ENCODE results near the gene BSCL2. TPM values are rescaled to one million over a fixed set of nuclear protein-coding genes. Genes with fewer than 3 reads are reported as not detected.

Gene BSCL2
- total RNA-seq, 2 donors from 2014 or later, result 44.6 to 248 TPM

DNA sequence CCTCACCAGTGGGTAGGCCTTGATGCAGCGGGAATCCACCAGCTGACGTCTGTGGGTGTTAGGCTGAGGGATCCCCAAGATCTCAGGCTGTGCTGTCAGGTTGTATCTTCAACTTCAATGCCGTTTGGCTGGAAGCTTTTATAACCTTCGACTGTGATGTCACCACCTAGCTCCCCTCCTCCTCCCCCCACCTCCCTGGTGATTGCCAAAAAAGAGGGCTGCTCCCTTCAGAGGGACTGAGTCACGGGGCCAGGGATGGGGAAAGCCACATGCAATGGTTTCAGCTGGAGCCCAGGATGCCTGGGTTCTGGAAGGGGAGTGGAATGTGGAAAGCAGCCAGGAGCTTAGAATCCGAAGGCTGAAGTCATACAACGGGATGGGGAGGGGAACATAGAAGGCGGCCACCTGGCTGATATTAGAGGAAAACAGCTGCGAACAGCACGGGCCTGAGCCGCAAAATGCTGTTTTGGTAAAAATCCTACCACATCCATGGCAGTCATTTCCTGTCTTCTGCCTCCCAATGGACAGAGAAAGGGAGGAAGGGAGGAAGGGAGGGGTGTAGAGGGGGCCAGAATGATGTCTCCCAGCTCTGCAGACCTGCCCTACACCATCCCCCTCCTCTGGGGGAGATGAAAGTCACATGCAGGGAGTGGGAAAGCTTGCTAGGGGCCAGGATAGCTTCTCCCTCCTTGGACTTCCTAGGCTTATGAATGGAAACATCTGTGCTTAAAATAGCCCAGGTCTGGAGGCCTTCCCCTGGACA lies 17.6 kb downstream of the BSCL2 start, which contains the start of gene LRRN4CL:
Gene LRRN4CL, minus strand, starts transcription at position 110 of the 763 bp plus-strand sequence. CDS start 1,022 bp downstream, outside the sequence.
- Histone ChIP-seq H3K9me3 (no peaks in the 10 kb centered on the region), H3K27me3 (peaks cover 0 to 8% of the 10 kb centered on the region in 2 donors), H3K27ac (no peak within 1 kb of the TSS), H3K4me1 (no peaks in the 10 kb centered on the region), H3K36me3 (replicated peaks in 1 of 2; ENCODE audit: insufficient read depth in 1 of 2, low read depth in 2 of 2) (peaks cover 0 to 4% of the 10 kb centered on the region in 2 donors), H3K4me3 (no peak within 1 kb of the TSS)
- intact Hi-C loops (cut with DNase I), result loop anchor here (10.0 kb wide), 1 partner anchor 275 kb away; the partner anchor contains the start of gene SCGB1A1
- WGBS, 2 donors, result 39 to 60% methylated on average over 11 of the region's 11 CpGs
- TF ChIP-seq CTCF (IDR thresholded peaks at IDR 0.05), result no peak
- no peak for TF ChIP-seq POLR2A (IDR thresholded peaks at IDR 0.05)
- ATAC-seq (peak; percentile 54), DNase-seq (peak in 3 of 4 donors; percentile 42 to 59 (median 52))

DNA sequence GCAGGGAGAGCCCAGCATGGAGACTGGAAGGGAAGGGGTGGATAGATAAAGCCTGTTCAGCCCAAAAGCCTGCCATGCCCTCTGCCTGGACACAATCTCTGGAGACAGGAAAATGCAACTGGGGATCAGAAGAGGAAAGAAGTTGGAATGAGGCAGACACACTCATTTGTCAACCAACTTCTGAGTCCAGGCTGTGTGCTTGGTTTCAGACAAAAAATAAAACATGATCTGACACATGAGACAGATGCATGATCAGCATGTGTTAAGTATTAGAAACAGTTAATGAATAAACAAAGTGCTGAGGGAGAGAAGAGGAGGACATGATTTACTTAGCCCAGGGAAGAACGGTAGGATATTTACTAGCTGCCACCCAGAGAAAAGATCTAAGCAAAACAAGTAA lies 18.7 kb downstream of the BSCL2 start:
- Histone ChIP-seq H3K9me3 (no peaks in the 10 kb centered on the region), H3K4me1 (no peaks in the 10 kb centered on the region), H3K27me3 (peaks cover 0 to 8% of the 10 kb centered on the region in 2 donors), H3K4me3 (no peak overlapping the region), H3K27ac (no peak overlapping the region), H3K36me3 (replicated peaks in 1 of 2; ENCODE audit: insufficient read depth in 1 of 2, low read depth in 2 of 2) (peaks cover 0 to 4% of the 10 kb centered on the region in 2 donors)
- TF ChIP-seq POLR2A (IDR thresholded peaks at IDR 0.05) (no peak), CTCF (IDR thresholded peaks at IDR 0.05) (no peak)
- intact Hi-C loops (cut with DNase I), result no loop called here
- DNase-seq, result no peak
- WGBS, 2 donors, result 18 to 30% methylated on average over 1 of the region's 1 CpG
- ATAC-seq, result no peak

DNA sequence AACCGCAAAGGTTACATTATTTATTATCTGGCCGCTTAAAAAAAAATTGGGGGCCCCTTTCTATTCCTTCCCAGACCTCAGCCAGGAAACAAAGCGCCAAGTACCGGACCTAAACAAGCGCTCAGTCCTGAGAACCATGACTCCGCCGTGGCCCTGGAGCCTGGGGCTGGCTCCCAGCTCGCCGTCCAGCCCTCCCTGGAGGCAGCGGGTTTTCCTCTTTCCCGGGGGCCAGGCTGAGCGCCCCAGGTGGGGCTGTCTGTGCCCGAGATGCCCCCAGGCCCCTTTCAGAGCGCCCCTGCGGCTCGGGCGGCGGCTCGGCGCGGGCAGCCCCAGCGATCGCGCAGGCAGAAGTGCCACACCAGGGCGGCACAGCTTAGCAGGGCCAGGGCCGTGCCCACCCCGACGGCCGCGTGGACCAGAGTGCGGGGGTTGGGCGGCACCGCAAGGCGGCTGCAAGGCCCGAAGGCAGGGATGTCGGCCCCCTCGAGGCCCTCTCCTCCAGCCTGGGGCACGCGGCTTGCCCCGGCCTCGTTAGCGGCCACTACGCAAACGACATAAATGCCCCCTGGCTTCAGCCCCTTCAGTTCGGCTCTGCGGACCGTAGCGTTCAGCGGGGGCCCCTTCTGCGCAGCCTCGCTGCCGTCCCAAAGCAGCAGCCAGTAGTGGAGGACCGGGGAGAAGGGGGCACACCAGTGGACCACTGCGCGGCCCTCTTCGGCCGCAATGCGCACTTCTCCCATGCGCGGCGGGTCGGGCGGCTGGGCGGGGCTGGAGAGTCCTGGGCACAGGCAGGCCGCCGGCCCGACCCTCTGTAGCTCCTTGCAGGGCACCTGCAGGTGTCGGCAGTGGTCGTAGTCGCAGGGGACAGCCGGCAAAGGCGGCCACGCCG lies 19.5 kb downstream of the BSCL2 start:
- Histone ChIP-seq H3K4me3 (no peak overlapping the region), H3K27me3 (peaks cover 0 to 8% of the 10 kb centered on the region in 2 donors), H3K36me3 (replicated peaks in 1 of 2; ENCODE audit: insufficient read depth in 1 of 2, low read depth in 2 of 2) (peaks cover 0 to 4% of the 10 kb centered on the region in 2 donors), H3K9me3 (no peaks in the 10 kb centered on the region), H3K27ac (no peak overlapping the region), H3K4me1 (no peaks in the 10 kb centered on the region)
- ATAC-seq, result no peak
- no peak for DNase-seq
- no peak for TF ChIP-seq CTCF (IDR thresholded peaks at IDR 0.05)
- no peak for TF ChIP-seq POLR2A (IDR thresholded peaks at IDR 0.05)
- intact Hi-C loops (cut with DNase I), result no loop called here
- WGBS, 2 donors, result 44 to 66% methylated on average over 14 to 55 of the region's 74 CpGs

GRCh38 chr11:62682518-62682917 lies 24.7 kb downstream of the BSCL2 start:
- Histone ChIP-seq H3K4me1 (peaks cover 27% of the 10 kb centered on the region), H3K4me3 (no peak overlapping the region), H3K27ac (peak overlapping the region in 1 of 4 donors; percentile 50), H3K27me3 (peaks cover 0 to 2% of the 10 kb centered on the region in 2 donors), H3K9me3 (no peaks in the 10 kb centered on the region), H3K36me3 (replicated peaks in 1 of 2; ENCODE audit: insufficient read depth in 1 of 2, low read depth in 2 of 2) (peaks cover 0 to 2% of the 10 kb centered on the region in 2 donors)
- intact Hi-C loops (cut with DNase I), result no loop called here
- TF ChIP-seq CTCF (IDR thresholded peaks at IDR 0.05), result no peak
- no peak for TF ChIP-seq POLR2A (IDR thresholded peaks at IDR 0.05)
- WGBS, 2 donors, result 54 to 58% methylated on average over 7 of the region's 7 CpGs
- peak in 3 of 4 donors; percentile 43 to 62 (median 43) for DNase-seq
- ATAC-seq, result peak; percentile 36

Measured in body of pancreas (tissue), 4 donors.